Ishikawa (cell line): ENCODE results near the gene MAST4.

Source experiments
- CEBPB ChIP-seq: IDR thresholded peaks from 2 replicates; pipeline ENCODE4 v1.6.1; 2012
- CREB1 ChIP-seq: IDR thresholded peaks from 2 replicates; pipeline ENCODE4 v1.6.1; 2012; ENCODE audit warnings: low read depth
- EGR1 ChIP-seq: IDR thresholded peaks from 2 replicates; pipeline ENCODE4 v1.6.1; 2012
- EP300 ChIP-seq: IDR thresholded peaks from 2 replicates; pipeline ENCODE4 v1.6.1; 2012; ENCODE audit warnings: borderline replicate concordance
- FOXM1 ChIP-seq: IDR thresholded peaks from 2 replicates; pipeline ENCODE4 v1.6.1; 2012; ENCODE audit warnings: low read depth, borderline replicate concordance
- NFIC ChIP-seq: IDR thresholded peaks from 2 replicates; pipeline ENCODE4 v1.6.1; 2012
- RAD21 ChIP-seq: IDR thresholded peaks from 2 replicates; pipeline ENCODE4 v1.6.1; 2012; ENCODE audit warnings: low read depth
- TAF1 ChIP-seq: IDR thresholded peaks from 2 replicates; pipeline ENCODE4 v1.6.1; 2012; ENCODE audit warnings: low read depth, mild to moderate bottlenecking
- TCF12 ChIP-seq: IDR thresholded peaks from 2 replicates; pipeline ENCODE4 v1.6.1; 2012; ENCODE audit warnings: low read depth
- TEAD4 ChIP-seq: IDR thresholded peaks from 2 replicates; pipeline ENCODE4 v1.6.1; 2012
- USF1 ChIP-seq: IDR thresholded peaks from 2 replicates; pipeline ENCODE4 v1.6.1; 2012
- YY1 ChIP-seq: IDR thresholded peaks from 2 replicates; pipeline ENCODE4 v1.6.1; 2012; ENCODE audit warnings: low read depth
- ZBTB7A ChIP-seq: IDR thresholded peaks from 2 replicates; pipeline ENCODE4 v1.6.1; 2012; ENCODE audit warnings: low read depth
- TF ChIP-seq, protein P1 (sequence below): IDR thresholded peaks from 2 replicates; pipeline ENCODE4 v1.6.1; 2012
- TF ChIP-seq, protein P2 (sequence below): IDR thresholded peaks from 2 replicates; pipeline ENCODE4 v1.6.1; 2012; ENCODE audit warnings: low read depth, mild to moderate bottlenecking

The MAST4 gene

GRCh38 chr5:66757219-66757833, 161.1 kb downstream of the MAST4 start:
- TF ChIP-seq NFIC (no peak), CEBPB (0 out of 2 replicates have a peak, but pooled peaks have one; percentile 6), RAD21 (peak; percentile 70)

- no peak for TF ChIP-seq EP300
- no peak for TF ChIP-seq ZBTB7A
- TF ChIP-seq YY1: no peak
- no peak for TF ChIP-seq CREB1
- TF ChIP-seq USF1: no peak
- TF ChIP-seq TCF12: no peak
- no peak for TF ChIP-seq CEBPB
- TF ChIP-seq, protein P1, sequence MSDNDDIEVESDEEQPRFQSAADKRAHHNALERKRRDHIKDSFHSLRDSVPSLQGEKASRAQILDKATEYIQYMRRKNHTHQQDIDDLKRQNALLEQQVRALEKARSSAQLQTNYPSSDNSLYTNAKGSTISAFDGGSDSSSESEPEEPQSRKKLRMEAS: no peak
- no peak for TF ChIP-seq NFIC
- no peak for TF ChIP-seq TAF1
Measured at GRCh38 chr5:66757834-66758371, 161.7 kb downstream of the MAST4 start.

GRCh38 chr5:66769030-66769733, 173.0 kb downstream of the MAST4 start:
- TF ChIP-seq EGR1 (no peak), EP300 (no peak), CREB1 (no peak), TEAD4 (no peak), TAF1 (no peak), YY1 (no peak)

- TF ChIP-seq RAD21 (peak; percentile 33), CREB1 (no peak), TCF12 (no peak), NFIC (no peak), USF1 (no peak)
- TF ChIP-seq, protein P2, sequence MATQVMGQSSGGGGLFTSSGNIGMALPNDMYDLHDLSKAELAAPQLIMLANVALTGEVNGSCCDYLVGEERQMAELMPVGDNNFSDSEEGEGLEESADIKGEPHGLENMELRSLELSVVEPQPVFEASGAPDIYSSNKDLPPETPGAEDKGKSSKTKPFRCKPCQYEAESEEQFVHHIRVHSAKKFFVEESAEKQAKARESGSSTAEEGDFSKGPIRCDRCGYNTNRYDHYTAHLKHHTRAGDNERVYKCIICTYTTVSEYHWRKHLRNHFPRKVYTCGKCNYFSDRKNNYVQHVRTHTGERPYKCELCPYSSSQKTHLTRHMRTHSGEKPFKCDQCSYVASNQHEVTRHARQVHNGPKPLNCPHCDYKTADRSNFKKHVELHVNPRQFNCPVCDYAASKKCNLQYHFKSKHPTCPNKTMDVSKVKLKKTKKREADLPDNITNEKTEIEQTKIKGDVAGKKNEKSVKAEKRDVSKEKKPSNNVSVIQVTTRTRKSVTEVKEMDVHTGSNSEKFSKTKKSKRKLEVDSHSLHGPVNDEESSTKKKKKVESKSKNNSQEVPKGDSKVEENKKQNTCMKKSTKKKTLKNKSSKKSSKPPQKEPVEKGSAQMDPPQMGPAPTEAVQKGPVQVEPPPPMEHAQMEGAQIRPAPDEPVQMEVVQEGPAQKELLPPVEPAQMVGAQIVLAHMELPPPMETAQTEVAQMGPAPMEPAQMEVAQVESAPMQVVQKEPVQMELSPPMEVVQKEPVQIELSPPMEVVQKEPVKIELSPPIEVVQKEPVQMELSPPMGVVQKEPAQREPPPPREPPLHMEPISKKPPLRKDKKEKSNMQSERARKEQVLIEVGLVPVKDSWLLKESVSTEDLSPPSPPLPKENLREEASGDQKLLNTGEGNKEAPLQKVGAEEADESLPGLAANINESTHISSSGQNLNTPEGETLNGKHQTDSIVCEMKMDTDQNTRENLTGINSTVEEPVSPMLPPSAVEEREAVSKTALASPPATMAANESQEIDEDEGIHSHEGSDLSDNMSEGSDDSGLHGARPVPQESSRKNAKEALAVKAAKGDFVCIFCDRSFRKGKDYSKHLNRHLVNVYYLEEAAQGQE: no peak
Measured at GRCh38 chr5:66769839-66770617, 173.8 kb downstream of the MAST4 start.

DNA sequence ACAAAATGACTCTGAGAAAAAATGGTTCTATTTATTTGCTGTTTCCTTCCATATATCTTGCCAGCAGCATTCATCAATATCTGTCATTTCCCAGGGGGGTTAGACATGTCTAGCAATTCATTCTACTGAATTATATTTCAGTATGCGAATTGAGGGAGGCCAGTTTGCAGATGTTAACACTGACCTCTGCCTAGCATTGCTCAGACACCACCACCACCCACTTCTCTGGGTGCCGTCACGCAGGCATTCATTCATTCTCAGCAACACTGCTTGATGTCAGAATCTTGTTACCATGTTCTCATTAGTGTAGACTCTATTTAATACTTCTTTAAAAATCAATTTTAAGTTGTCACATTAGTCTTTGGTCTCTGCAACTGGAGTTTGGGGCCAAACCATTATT, 181.7 kb downstream of the MAST4 start:
- TF ChIP-seq EGR1 (no peak), TCF12 (no peak)

- TF ChIP-seq RAD21: no peak
- TF ChIP-seq TCF12: no peak
- TF ChIP-seq YY1: no peak
- TF ChIP-seq CEBPB: no peak
- TF ChIP-seq, protein P1: no peak
- no peak for TF ChIP-seq TEAD4
- no peak for TF ChIP-seq EP300
- no peak for TF ChIP-seq EGR1
Measured at GRCh38 chr5:66779528-66779927, 183.3 kb downstream of the MAST4 start.

DNA sequence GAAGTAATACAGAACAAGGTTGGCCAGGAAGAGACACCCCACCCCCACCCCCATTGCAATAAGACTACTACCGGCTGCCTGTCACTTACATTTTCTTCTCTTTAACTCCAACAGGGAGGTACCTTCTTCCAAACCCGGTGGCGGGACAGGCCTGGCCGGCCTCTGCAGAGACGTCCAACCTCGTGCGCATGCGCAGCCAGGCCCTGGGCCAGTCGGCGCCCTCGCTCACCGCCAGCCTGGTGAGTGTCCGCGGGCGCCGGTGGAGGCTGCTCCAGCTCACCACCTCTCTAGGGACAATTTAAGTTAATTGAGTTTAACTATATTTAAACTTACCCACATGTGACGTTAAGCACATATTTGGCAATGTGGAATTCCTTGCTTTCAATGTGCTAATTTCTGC, 192.4 kb downstream of the MAST4 start:
- TF ChIP-seq EGR1 (no peak), FOXM1 (no peak)

DNA sequence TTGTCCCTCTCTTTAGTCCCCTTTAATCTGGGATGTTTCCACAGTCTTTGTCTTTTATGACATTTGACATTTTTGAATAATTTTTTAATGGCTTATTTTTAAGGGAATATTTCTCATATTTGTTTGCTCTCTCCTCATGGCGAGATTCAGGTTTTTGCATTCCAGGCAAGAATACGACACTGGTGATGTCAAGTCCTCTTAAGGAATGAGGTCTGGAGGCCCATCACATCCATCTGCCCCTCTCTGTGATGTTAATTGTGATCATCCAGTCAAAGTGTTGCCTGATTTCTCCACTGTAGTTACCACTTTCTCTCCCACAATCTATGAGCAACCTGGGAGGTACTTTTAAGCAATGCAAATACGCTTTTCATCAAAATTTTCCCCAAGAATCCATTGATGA, 193.2 kb downstream of the MAST4 start:
- no peak for TF ChIP-seq TAF1
- TF ChIP-seq YY1: no peak
- TF ChIP-seq TEAD4: no peak
- no peak for TF ChIP-seq RAD21
- TF ChIP-seq, protein P2: no peak
- TF ChIP-seq CEBPB: no peak
- no peak for TF ChIP-seq NFIC
- no peak for TF ChIP-seq FOXM1
- no peak for TF ChIP-seq EP300
- TF ChIP-seq ZBTB7A: no peak
- TF ChIP-seq, protein P1: no peak
- TF ChIP-seq USF1: no peak
- TF ChIP-seq TCF12: no peak
- TF ChIP-seq CREB1: no peak
- TF ChIP-seq EGR1: no peak
